HCT116 (cell line): ENCODE results near the gene MAPKBP1.

ENCODE experiments used
- CTCF ChIP-seq, 3 experiments: fragments of 200-600 bp in 1 of 3; sonication (generic) in 1 of 3; IDR thresholded peaks in 2 of 3; conservative IDR thresholded peaks in 1 of 3; 2 replicates each; pipeline ENCODE4 v1.5.1; 2012 to 2017; ENCODE audit warnings: low read depth in 2 of 3, low read length in 2 of 3, antibody characterized with exemption in 1 of 3, borderline replicate concordance in 1 of 3, control low read depth in 1 of 3, mild to moderate bottlenecking in 1 of 3, mixed read lengths in 1 of 3, mixed run types in 1 of 3, moderate library complexity in 1 of 3; ENCODE audit not compliant: insufficient read depth in 1 of 3
- ELF1 ChIP-seq: IDR thresholded peaks from 2 replicates; pipeline ENCODE4 v1.6.1; 2012; ENCODE audit warnings: low read depth, borderline replicate concordance
- POLR2A ChIP-seq: IDR thresholded peaks from 2 replicates; pipeline ENCODE4 v1.7.0; 2011; ENCODE audit warnings: borderline replicate concordance; ENCODE audit not compliant: insufficient read depth, insufficient read length; ENCODE audit errors: extremely low read depth
- SRF ChIP-seq: IDR thresholded peaks from 2 replicates; pipeline ENCODE4 v1.6.1; 2012; ENCODE audit warnings: low read depth

GRCh38 chr15:41817781-41818180, 43.5 kb downstream of the MAPKBP1 start:
- TF ChIP-seq CTCF (IDR thresholded peaks at IDR 0.05 in 2 of 3, conservative IDR thresholded peaks at IDR 0.05 in 1 of 3; ENCODE audit: borderline replicate concordance in 1 of 3, insufficient read depth in 1 of 3, low read depth in 2 of 3, low read length in 2 of 3) (no peak), ELF1 (no peak), SRF (no peak), POLR2A (no peak)
